ENCODE results near the gene AVPI1.
"Not testable (repeated sequence)": the region's sequence is repeated elsewhere in the genome, so short reads cannot be mapped to it uniquely, and the experiment has no call there.

- TF ChIP-seq CTCF (conservative IDR thresholded peaks at IDR 0.05; ENCODE audit: low read depth, low read length); EZH2 (IDR thresholded peaks at IDR 0.05; ENCODE audit: borderline replicate concordance, low read depth, low read length, poor library complexity, severe bottlenecking): not testable (repeated sequence)
Measured at GRCh38 chr10:97639090-97639489, 48.0 kb downstream of the AVPI1 start.
